ENCODE measurements around the gene IMPDH1. TPM values are rescaled to one million over a fixed set of nuclear protein-coding genes. Genes with fewer than 3 reads are reported as not detected.

Gene IMPDH1
- total and polyA plus RNA-seq, 10 of the 15 experiments (the other 5 are each of a cell fraction or from before 2014, with no cell fraction given): 0.50 to 61.3 (median 41.8) TPM

DNA sequence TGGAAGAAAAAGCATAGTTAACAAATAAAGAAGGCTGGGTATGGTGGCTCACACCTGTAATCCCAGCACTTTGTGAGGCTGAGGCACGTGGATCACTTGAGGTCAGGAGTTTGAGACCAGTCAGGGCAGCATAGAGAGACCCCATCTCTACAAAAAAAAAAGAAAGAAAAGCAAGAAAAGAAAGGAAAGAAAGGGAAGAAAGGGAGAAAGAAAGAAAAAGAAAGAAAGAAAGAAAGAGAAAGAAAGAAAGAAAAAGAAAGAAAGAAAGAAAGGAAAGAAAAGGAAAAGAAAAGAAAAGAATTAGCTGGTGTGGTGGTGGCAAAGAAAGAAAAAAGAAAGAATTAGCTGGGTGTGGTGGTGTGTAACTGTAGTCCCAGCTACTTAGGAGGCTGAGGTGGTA lies 42.8 kb upstream of the IMPDH1 start:
- Histone ChIP-seq H3K9ac (ENCODE audit: control insufficient read depth, insufficient read depth, low read length) (no peak overlapping the region), H4K20me1 (ENCODE audit: control insufficient read depth, insufficient read depth) (no peaks in the 10 kb centered on the region), H3K4me3 (no peak overlapping the region), H3K4me2 (ENCODE audit: control insufficient read depth, insufficient read depth) (no peak overlapping the region), H2AFZ (ENCODE audit: control insufficient read depth, low read depth, low read length) (no peak overlapping the region), H3K27me3 (replicated peaks in 1 of 2; ENCODE audit: control insufficient read depth in 2 of 2, insufficient read depth in 2 of 2, low read length in 1 of 2) (no peaks in the 10 kb centered on the region), H3K9me3 (replicated peaks; ENCODE audit: control insufficient read depth, insufficient read depth, low read length) (no peaks in the 10 kb centered on the region; the same call in 2 of the 3 replicates), H3K36me3 (ENCODE audit: control insufficient read depth in 2 of 2, insufficient read depth in 2 of 2, low read length in 1 of 2) (no peaks in the 10 kb centered on the region), H3K27ac (ENCODE audit: control insufficient read depth, insufficient read depth) (no peak overlapping the region), H3K79me2 (ENCODE audit: control insufficient read depth, insufficient read depth, low read length) (peaks cover 18% of the 10 kb centered on the region), H3K4me1 (ENCODE audit: control insufficient read depth, insufficient read depth, low read length) (peaks cover 7% of the 10 kb centered on the region)
- DNase-seq (ENCODE audit: low read depth, low spot score): no peak
- peak; percentile 47; the same call in 1 of the 2 replicates for TF ChIP-seq NBN (IDR thresholded peaks at IDR 0.05)
- no peak for TF ChIP-seq SPI1 (IDR thresholded peaks at IDR 0.05; ENCODE audit: borderline replicate concordance, insufficient read depth, low read depth, low read length)
- intact Hi-C loops (cut with micrococcal nuclease; ENCODE audit: unreplicated experiment) (loop anchor here (10.0 kb wide), 1 partner anchor 432 kb away; no protein-coding TSS in a partner anchor), in situ Hi-C loops (cut with MboI) (no loop called here)
- ChIA-PET RAD21 (ENCODE audit: unreplicated experiment) (interaction anchor here (4.6 kb wide), 1 partner anchor 8 kb away, joined by 23 read pairs; no protein-coding TSS in a partner anchor), SMC1A (ENCODE audit: uncharacterized antibody, unreplicated experiment) (interaction anchor here (1.7 to 3.1 kb wide), 5 partner anchors 8 to 25 kb away, joined by 4 to 22 read pairs (median 7); no protein-coding TSS in a partner anchor), CTCF (interaction anchor here (0.8 to 11.3 kb wide), 5 partner anchors 8 to 55 kb away, joined by 3 to 227 read pairs (median 11); no protein-coding TSS in a partner anchor), POLR2A (interaction anchor here (0.7 to 4.8 kb wide), 5 partner anchors 8 to 701 kb away, joined by 3 to 52 read pairs (median 4); no protein-coding TSS in a partner anchor)
- no peak for FAIRE-seq
- no peak for ATAC-seq
- WGBS (ENCODE audit: insufficient coverage, insufficient replicate concordance, low lambda C conversion rate, missing lambda C conversion rate): 50% methylated on average over 1 of the region's 1 CpG
- BruUV-seq (replicated peaks): no TSS peak

DNA sequence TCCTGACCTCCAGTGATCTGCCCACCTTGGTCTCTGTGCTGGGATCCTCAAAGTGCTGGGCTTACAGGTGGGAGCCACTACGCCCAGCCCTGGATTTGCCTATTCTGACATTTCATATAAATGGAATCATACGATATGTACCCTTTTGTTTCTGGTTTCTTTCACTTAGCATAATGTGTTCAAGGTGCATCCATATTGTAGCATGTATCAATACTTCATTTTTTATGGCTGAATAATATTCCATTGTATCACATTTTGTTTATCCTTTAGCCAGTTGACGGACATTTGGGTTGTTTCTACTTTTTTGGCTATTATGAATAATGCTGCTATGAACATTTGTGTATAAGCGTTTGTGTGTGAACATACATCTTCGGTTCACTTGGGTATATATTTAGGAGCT lies 41.1 kb upstream of the IMPDH1 start:
- Histone ChIP-seq H3K9ac (ENCODE audit: control insufficient read depth, insufficient read depth, low read length) (no peak overlapping the region), H3K4me1 (ENCODE audit: control insufficient read depth, insufficient read depth, low read length) (peaks cover 7% of the 10 kb centered on the region), H3K4me3 (no peak overlapping the region), H3K4me2 (ENCODE audit: control insufficient read depth, insufficient read depth) (no peak overlapping the region), H3K27ac (ENCODE audit: control insufficient read depth, insufficient read depth) (no peak overlapping the region), H3K79me2 (ENCODE audit: control insufficient read depth, insufficient read depth, low read length) (peaks cover 3% of the 10 kb centered on the region), H4K20me1 (ENCODE audit: control insufficient read depth, insufficient read depth) (no peaks in the 10 kb centered on the region), H3K9me3 (replicated peaks; ENCODE audit: control insufficient read depth, insufficient read depth, low read length) (no peaks in the 10 kb centered on the region; the same call in 2 of the 3 replicates), H3K27me3 (replicated peaks in 1 of 2; ENCODE audit: control insufficient read depth in 2 of 2, insufficient read depth in 2 of 2, low read length in 1 of 2) (no peaks in the 10 kb centered on the region), H3K36me3 (ENCODE audit: control insufficient read depth in 2 of 2, insufficient read depth in 2 of 2, low read length in 1 of 2) (no peaks in the 10 kb centered on the region), H2AFZ (ENCODE audit: control insufficient read depth, low read depth, low read length) (no peak overlapping the region)
- intact Hi-C loops (cut with micrococcal nuclease; ENCODE audit: unreplicated experiment): loop anchor here (10.0 kb wide), 1 partner anchor 434 kb away; no protein-coding TSS in a partner anchor
- TF ChIP-seq ZNF24 (IDR thresholded peaks at IDR 0.05) (0 out of 2 replicates have a peak, but pooled peaks have one; percentile 33), ETV6 (conservative IDR thresholded peaks at IDR 0.05 in 1 of 2, IDR thresholded peaks at IDR 0.05 in 1 of 2; ENCODE audit: borderline replicate concordance in 1 of 2, low read depth in 1 of 2) (no peak), ESRRA (IDR thresholded peaks at IDR 0.05; ENCODE audit: low read length) (no peak), RCOR1 (conservative IDR thresholded peaks at IDR 0.05; ENCODE audit: low read depth, low read length) (no peak), JUND (IDR thresholded peaks at IDR 0.05; ENCODE audit: low read depth, low read length) (no peak), YBX1 (IDR thresholded peaks at IDR 0.05) (no peak), ZNF217 (IDR thresholded peaks at IDR 0.05) (0 out of 2 replicates have a peak, but pooled peaks have one; percentile 60), NFXL1 (IDR thresholded peaks at IDR 0.05; ENCODE audit: borderline replicate concordance) (no peak), ATF7 (IDR thresholded peaks at IDR 0.05; ENCODE audit: low read depth) (no peak), KDM1A (IDR thresholded peaks at IDR 0.05; ENCODE audit: borderline replicate concordance) (no peak), EZH2 (IDR thresholded peaks at IDR 0.05; ENCODE audit: borderline replicate concordance, control insufficient read depth, low read depth, low read length) (no peak)
- TF ChIP-seq, protein P1, sequence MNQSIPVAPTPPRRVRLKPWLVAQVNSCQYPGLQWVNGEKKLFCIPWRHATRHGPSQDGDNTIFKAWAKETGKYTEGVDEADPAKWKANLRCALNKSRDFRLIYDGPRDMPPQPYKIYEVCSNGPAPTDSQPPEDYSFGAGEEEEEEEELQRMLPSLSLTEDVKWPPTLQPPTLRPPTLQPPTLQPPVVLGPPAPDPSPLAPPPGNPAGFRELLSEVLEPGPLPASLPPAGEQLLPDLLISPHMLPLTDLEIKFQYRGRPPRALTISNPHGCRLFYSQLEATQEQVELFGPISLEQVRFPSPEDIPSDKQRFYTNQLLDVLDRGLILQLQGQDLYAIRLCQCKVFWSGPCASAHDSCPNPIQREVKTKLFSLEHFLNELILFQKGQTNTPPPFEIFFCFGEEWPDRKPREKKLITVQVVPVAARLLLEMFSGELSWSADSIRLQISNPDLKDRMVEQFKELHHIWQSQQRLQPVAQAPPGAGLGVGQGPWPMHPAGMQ (IDR thresholded peaks at IDR 0.05; ENCODE audit: borderline replicate concordance): no peak
- in situ Hi-C loops (cut with MboI): no loop called here
- no peak for DNase-seq (ENCODE audit: low read depth, low spot score)
- no peak for FAIRE-seq
- no peak for ATAC-seq
- ChIA-PET POLR2A (no interaction called here), RAD21 (ENCODE audit: unreplicated experiment) (interaction anchor here (1.0 kb wide), 1 partner anchor 24 kb away, joined by 3 read pairs; no protein-coding TSS in a partner anchor), SMC1A (ENCODE audit: uncharacterized antibody, unreplicated experiment) (no interaction called here), CTCF (interaction anchor here (0.9 to 11.3 kb wide), 3 partner anchors 9 to 23 kb away, joined by 4 to 227 read pairs (median 8); no protein-coding TSS in a partner anchor)
- 86% methylated on average over 5 of the region's 5 CpGs for WGBS (ENCODE audit: insufficient coverage, insufficient replicate concordance, low lambda C conversion rate, missing lambda C conversion rate)
- no TSS peak for BruUV-seq (replicated peaks)

Measured in GM12878 (cell line).